H1 (cell line): ENCODE data around the gene TRNP1. TPM values are rescaled to one million over a fixed set of nuclear protein-coding genes. Genes with fewer than 3 reads are reported as not detected.

Source experiments
- CHD7 ChIP-seq: fragments of 300-600 bp; sonication (generic); IDR thresholded peaks from 2 replicates; pipeline ENCODE4 v1.7.1; 2012; ENCODE audit warnings: low read length, moderate library complexity, mild to moderate bottlenecking, inconsistent platforms; ENCODE audit not compliant: insufficient replicate concordance
- CTCF ChIP-seq, 3 experiments: IDR thresholded peaks; 1 replicate in 2 of 3; 2 replicates in 1 of 3; pipeline versions ENCODE4 v1.5.1 to v1.6.1; 2011; ENCODE audit warnings: low read length in 3 of 3, mild to moderate bottlenecking in 3 of 3, inconsistent platforms in 2 of 3, low read depth in 1 of 3, moderate library complexity in 1 of 3; ENCODE audit not compliant: insufficient read depth in 1 of 3; ENCODE audit errors: control extremely low read depth in 1 of 3
- GTF2F1 ChIP-seq: IDR thresholded peaks from 2 replicates; pipeline ENCODE4 v1.6.1; 2012; ENCODE audit warnings: low read depth, low read length, improper control_type of control experiment, borderline replicate concordance
- MAFK ChIP-seq: IDR thresholded peaks from 2 replicates; pipeline ENCODE4 v1.6.1; 2012; ENCODE audit warnings: low read depth, mild to moderate bottlenecking, improper control_type of control experiment, low read length
- RBBP5 ChIP-seq: IDR thresholded peaks from 2 replicates; pipeline ENCODE4 v1.7.1; 2012; ENCODE audit warnings: low read depth, mild to moderate bottlenecking, inconsistent platforms, low read length, moderate library complexity, borderline replicate concordance
- TCF12 ChIP-seq: IDR thresholded peaks from 2 replicates; pipeline ENCODE4 v1.6.1; 2011; ENCODE audit warnings: low read depth, mild to moderate bottlenecking, low read length
- polyA plus RNA-seq, 7 experiments: library from polyadenylated mRNA; depleted of rRNA in 3 of 7; stranded (reverse) in 5 of 7; unstranded in 2 of 7; fragments of >200 nt in 5 of 7; fragments of 200-250 nt in 2 of 7; gene quantifications; 1 replicate in 5 of 7; 2 replicates in 1 of 7; 4 replicates in 1 of 7; pipeline versions ENCODE4 v1.2.1 to v1.2.3, GENCODE V29; 2011 to 2013; ENCODE audit warnings: missing spikeins in 2 of 7, mixed read lengths in 2 of 7
- total RNA-seq: library from RNA; stranded (reverse); fragmentation: NEBNext Ultra II Directional; extraction: Animal tissue kit (Norgen Biotek cat#: 25700); gene quantifications from 2 replicates; pipeline ENCODE4 v1.2.1, GENCODE V29; 2021

Gene TRNP1
- total and polyA plus RNA-seq, 2 of the 8 experiments (the other 6 are each of a cell fraction or from before 2014, with no cell fraction given), result 51.7 to 102 TPM

- TF ChIP-seq CTCF (IDR thresholded peaks at IDR 0.05; ENCODE audit: control extremely low read depth in 1 of 3, insufficient read depth in 1 of 3, low read depth in 1 of 3, low read length in 3 of 3), result no peak
- TF ChIP-seq RBBP5, result peak; percentile 18; the same call in 1 of the 2 replicates
- no peak for TF ChIP-seq CHD7
- peak; percentile 95 for TF ChIP-seq MAFK
- peak; percentile 88 for TF ChIP-seq TCF12
- TF ChIP-seq GTF2F1, result 0 out of 2 replicates have a peak, but pooled peaks have one; percentile 12
Measured at GRCh38 chr1:27031235-27032118, 38.0 kb downstream of the TRNP1 start (continued).
